IPS DF 6.9 (cell line): ENCODE data around the gene IGFBP2.

ENCODE experiments used
- DNase-seq: peaks from one replicate; pipeline ENCODE4 v3.0.0-alpha.2; 2013; ENCODE audit warnings: low read depth, low spot score
- H3K27ac ChIP-seq: one replicate; pipeline ENCODE4 v1.5.1; 2013; ENCODE audit warnings: low read length, control low read depth
- H3K27me3 ChIP-seq: 2 replicates; pipeline ENCODE4 v1.6.1; 2013; ENCODE audit warnings: mild to moderate bottlenecking, low read length; ENCODE audit not compliant: control insufficient read depth, insufficient read depth
- H3K36me3 ChIP-seq: 2 replicates; pipeline ENCODE4 v1.6.1; 2013; ENCODE audit warnings: low read length; ENCODE audit not compliant: control insufficient read depth, insufficient read depth
- H3K4me1 ChIP-seq: 2 replicates; pipeline ENCODE4 v1.6.1; 2013; ENCODE audit warnings: low read length; ENCODE audit not compliant: control insufficient read depth, insufficient read depth
- H3K4me3 ChIP-seq: 2 replicates; pipeline ENCODE4 v1.5.1; 2013; ENCODE audit warnings: mild to moderate bottlenecking, low read length
- H3K9me3 ChIP-seq: 2 replicates; pipeline ENCODE4 v1.6.1; 2013; ENCODE audit warnings: low read length, inconsistent platforms; ENCODE audit not compliant: control insufficient read depth, insufficient read depth
- WGBS: extraction: QIAGEN DNeasy Blood & Tissue Kit; methylation state at CpG from one replicate; pipeline ENCODE4 v1.1.7; 2013; ENCODE audit warnings: mixed read lengths, missing lambda C conversion rate; ENCODE audit not compliant: insufficient read length, insufficient coverage; 5-methylcytosine and 5-hydroxymethylcytosine counted together

IGFBP2 gene

DNA sequence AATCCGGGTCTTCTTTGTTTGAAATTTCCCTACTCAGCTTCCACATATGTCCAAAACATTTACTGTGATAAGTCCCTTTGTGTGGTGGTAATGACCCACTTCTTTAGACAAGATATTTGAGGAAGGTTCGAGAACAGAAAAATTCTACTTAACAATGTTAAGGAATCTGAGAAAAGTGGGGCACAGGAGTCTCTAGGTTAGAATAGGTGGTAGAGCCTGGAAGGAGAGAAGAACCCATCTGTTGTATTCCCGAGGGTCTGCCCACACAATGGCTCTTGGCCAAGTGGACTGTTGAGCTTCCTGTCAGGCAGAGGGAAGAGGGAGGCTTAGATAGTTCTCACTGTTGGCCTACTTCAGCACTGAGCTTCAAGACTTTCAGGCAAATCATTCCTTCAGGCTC lies 4.3 kb downstream of the IGFBP2 start:
- Histone ChIP-seq H3K4me3 (no peak overlapping the region), H3K9me3 (no peaks in the 10 kb centered on the region), H3K27me3 (no peaks in the 10 kb centered on the region), H3K36me3 (peaks cover 6% of the 10 kb centered on the region; the same call in 1 of the 2 replicates), H3K4me1 (peaks cover 3% of the 10 kb centered on the region), H3K27ac (no peak overlapping the region)
- no CpG with 5 or more reads among the region's 3 CpGs for WGBS
- no peak for DNase-seq

DNA sequence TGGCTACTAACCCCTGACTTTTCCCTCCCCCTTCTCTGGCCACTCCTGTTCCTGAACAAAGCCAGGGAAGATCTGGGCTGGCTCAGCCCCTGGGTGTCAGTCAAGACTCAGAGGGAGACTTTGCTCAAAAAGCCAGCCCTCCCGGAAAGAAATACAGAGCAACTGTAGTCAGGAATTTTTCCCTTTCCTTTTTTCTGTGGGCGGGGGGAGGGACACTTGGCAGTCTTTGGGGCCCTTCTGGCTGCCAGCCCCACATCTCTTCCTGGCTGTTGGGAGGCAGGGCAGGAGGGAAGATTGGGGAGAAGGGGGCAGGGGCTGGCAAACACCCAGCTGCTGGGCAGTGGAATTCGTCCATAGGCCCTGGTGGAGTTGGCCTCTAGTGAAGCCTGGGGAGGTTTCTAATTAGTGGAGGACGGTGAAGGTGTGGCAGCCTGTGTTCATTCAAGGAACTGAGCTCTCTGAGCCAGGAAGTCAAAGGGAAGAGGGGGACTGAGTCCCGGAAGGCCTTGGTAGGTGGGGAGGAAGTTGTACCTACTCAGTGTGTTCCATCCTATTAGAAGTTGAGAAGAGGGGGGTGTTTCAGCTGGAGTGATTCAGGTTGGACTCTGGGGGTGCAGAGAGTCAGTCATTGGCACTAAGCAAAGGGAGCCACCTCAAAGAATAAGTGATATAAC lies 10.9 kb downstream of the IGFBP2 start:
- DNase-seq: no peak
- WGBS: no CpG with 5 or more reads among the region's 5 CpGs
- peaks cover 4% of the 10 kb centered on the region; the same call in 1 of the 2 replicates for H3K36me3 ChIP-seq
- no peaks in the 10 kb centered on the region for H3K27me3 ChIP-seq
- H3K4me1 ChIP-seq: peaks cover 5% of the 10 kb centered on the region
- H3K27ac ChIP-seq: no peak overlapping the region
- no peak overlapping the region for H3K4me3 ChIP-seq
- H3K9me3 ChIP-seq: no peaks in the 10 kb centered on the region

DNA sequence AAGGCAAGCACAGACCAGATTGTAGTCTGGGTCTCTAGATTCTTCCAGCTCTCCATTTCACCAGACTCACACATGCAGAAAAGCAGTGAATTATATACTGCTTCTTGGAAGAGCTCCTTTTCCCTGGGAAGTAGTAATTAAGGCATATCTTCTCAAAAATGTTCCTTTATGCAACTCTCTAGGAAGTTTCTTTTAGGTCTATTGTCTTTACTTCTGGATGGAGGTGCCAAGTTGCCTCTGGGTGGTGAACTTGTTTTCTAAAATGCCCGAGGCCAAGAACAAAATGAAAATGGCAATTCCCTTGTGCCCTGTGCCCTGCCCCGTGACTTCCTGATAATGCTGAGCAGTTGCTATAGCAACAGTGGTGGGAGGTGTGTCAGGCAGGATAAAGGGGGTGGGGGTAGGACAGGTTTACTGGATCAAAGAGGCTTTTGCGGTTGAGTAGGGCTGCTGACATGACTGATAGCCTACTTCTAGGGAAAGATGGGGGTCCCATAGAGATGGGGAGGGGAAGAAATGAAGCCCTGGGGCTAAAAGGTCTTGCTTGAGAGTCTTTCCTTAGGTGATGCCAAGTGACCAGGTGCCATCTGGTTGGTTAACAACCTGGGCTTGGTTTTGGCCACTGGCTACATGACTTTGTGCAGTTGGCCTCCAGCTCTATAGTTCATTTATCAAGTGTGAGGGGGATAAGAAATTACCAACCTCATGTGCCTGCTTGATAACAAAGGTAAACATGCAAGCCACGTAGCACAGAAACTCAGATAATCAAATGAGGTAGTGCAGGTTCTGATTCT lies 11.8 kb downstream of the IGFBP2 start:
- Histone ChIP-seq H3K9me3 (no peaks in the 10 kb centered on the region), H3K27me3 (no peaks in the 10 kb centered on the region), H3K36me3 (peaks cover 4% of the 10 kb centered on the region; the same call in 1 of the 2 replicates), H3K4me1 (peaks cover 7% of the 10 kb centered on the region), H3K27ac (no peak overlapping the region), H3K4me3 (no peak overlapping the region)
- no peak for DNase-seq
- no CpG with 5 or more reads among the region's 4 CpGs for WGBS

DNA sequence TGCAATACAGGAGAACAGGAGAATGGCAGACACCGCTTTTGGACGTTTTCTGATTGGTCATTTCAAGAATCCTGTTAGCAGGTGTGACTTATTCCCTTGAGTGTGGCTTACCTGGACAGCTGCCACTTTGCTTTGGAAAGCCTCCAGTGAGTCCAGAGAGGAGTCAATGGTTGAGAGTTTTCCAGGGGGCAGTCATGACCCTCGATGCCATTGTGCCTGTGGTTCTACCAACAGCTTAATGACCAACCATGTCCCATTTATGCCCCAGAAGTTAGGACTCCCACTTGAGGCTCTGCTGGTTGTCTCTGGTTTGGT lies 12.4 kb downstream of the IGFBP2 start:
- WGBS: no CpG with 5 or more reads among the region's 3 CpGs
- Histone ChIP-seq H3K27me3 (no peaks in the 10 kb centered on the region), H3K4me1 (peaks cover 8% of the 10 kb centered on the region), H3K36me3 (peaks cover 4% of the 10 kb centered on the region; the same call in 1 of the 2 replicates), H3K27ac (no peak overlapping the region), H3K9me3 (no peaks in the 10 kb centered on the region), H3K4me3 (no peak overlapping the region)
- no peak for DNase-seq

DNA sequence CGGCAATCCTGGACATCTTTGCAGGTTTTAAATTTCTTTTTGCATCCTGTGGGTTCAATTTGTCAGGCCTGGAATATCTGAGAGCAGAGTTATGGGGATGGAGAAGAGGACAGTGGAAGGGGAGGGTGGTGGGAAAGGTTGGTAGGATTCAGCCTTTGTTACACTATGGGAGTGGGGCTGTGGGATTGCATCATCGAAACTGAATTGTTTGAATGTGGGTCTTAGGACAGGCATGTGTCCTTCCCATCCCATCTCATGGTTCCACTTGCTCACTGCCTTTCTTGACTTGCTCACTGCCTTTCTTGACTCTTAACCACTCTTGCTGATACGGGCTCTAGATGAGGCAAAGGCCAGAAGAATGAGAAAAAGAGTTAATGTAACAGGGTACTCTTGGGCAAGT lies 12.9 kb downstream of the IGFBP2 start:
- Histone ChIP-seq H3K36me3 (peaks cover under 1% of the 10 kb centered on the region; the same call in 1 of the 2 replicates), H3K4me1 (peaks cover 8% of the 10 kb centered on the region), H3K4me3 (no peak overlapping the region), H3K27ac (no peak overlapping the region), H3K27me3 (no peaks in the 10 kb centered on the region), H3K9me3 (no peaks in the 10 kb centered on the region)
- DNase-seq: no peak
- no CpG with 5 or more reads among the region's 3 CpGs for WGBS

DNA sequence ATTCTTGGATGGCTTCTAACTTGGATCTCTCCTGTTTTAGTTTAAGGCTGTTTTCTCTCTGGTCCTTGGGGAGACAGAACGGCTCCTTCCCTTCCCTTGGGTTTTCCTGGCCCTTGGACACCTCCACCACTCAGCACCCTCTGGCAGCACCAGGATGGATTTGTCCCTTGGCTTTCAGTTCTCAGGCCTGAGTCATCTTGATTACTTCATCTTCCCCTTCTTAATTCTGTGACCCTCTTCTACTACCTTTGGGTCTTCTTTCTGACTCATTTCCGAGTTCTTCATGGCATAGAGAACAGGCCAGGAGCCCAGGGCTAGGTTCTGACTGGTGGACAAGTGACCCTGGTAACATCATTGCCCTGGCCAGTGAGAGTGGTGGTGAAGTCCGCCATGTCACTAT lies 14.9 kb downstream of the IGFBP2 start:
- no peaks in the 10 kb centered on the region for H3K27me3 ChIP-seq
- no peak overlapping the region for H3K27ac ChIP-seq
- no peaks in the 10 kb centered on the region for H3K36me3 ChIP-seq
- no peaks in the 10 kb centered on the region for H3K9me3 ChIP-seq
- peaks cover 6% of the 10 kb centered on the region for H3K4me1 ChIP-seq
- no peak for DNase-seq
- WGBS: no CpG with 5 or more reads among the region's 3 CpGs
- H3K4me3 ChIP-seq: no peak overlapping the region

DNA sequence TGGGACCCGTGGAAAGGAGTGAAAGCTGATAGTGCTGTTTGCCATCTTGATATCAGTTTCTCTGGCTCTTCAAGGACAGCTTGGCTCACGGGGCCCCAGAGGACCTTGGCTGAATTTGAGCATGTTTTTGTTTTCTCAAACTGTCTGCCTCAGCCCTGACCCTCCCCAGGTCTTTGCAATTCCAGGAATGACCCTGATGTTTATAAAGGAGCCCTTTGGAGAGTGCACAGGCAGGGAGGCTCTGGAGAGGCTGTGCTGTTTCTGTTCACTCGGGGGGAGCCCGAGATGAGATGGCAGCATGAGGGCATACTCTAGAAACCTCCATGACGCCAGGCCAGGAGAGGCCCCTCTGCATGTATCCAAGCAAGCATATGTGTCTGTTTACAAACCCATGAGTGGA lies 16.4 kb downstream of the IGFBP2 start:
- H3K4me3 ChIP-seq: no peak overlapping the region
- WGBS: no CpG with 5 or more reads among the region's 5 CpGs
- H3K27me3 ChIP-seq: no peaks in the 10 kb centered on the region
- no peaks in the 10 kb centered on the region for H3K36me3 ChIP-seq
- no peak for DNase-seq
- H3K4me1 ChIP-seq: peaks cover 5% of the 10 kb centered on the region
- H3K27ac ChIP-seq: no peak overlapping the region
- H3K9me3 ChIP-seq: no peaks in the 10 kb centered on the region

DNA sequence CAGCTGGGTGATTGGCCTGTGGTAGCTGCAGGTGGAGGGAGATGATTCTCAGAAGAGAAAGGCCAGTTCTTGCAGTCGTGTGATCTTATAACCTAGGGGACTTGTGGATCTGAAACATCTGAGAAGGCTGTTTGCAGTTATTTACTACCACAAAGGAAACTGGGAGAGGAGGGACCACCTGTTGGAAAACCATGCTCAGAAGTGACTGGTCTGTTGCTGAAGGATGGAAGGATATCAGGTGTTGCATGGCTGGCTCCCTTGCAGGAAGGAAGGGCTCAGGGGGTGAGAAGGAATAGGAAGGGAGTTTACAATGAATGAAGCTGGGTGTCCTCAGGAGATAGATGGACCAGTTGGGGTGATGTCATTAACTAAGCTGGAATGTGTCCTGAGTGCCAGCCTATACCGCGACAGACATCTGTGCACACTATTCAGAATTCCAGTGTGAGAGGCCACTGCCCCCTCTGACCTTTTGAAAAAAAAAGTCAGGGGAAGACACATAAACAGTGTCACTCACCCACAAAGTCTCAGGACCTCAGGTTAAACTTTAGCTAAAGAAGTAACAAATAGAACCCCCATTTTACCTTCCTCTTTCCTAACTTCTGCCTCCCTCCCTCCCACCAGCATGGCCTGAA lies 17.5 kb downstream of the IGFBP2 start:
- Histone ChIP-seq H3K4me3 (no peak overlapping the region), H3K36me3 (no peaks in the 10 kb centered on the region), H3K27me3 (no peaks in the 10 kb centered on the region), H3K4me1 (peaks cover 5% of the 10 kb centered on the region), H3K27ac (no peak overlapping the region), H3K9me3 (no peaks in the 10 kb centered on the region)
- DNase-seq: no peak
- WGBS: no CpG with 5 or more reads among the region's 3 CpGs

DNA sequence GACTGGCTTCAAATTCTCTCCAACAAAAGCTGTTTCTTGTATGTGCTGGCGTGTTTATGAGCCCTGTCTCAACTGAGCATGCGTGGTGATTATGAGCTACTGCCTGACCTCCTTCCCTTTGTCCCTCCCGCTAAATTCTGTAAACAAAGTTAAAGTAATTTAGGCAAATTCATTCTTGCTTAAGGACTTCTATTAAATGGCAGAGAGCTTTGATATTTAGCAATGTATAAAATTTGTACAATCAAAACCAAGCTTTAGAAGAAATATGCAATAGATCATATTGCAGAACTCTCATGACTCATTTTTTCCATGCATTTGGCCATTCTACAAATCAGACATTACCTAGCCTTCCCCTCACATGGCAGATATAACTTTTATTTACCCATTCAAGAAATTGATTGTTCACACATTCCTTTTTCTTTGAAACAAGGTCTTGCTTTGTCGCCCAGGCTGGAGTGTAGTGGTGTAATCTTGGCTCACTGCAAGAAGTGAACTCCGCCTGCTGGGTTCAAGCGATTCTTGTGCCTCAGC lies 18.2 kb downstream of the IGFBP2 start:
- Histone ChIP-seq H3K27ac (no peak overlapping the region), H3K4me3 (no peak overlapping the region), H3K36me3 (no peaks in the 10 kb centered on the region), H3K4me1 (peaks cover 5% of the 10 kb centered on the region), H3K9me3 (no peaks in the 10 kb centered on the region), H3K27me3 (no peaks in the 10 kb centered on the region)
- no peak for DNase-seq
- no CpG with 5 or more reads among the region's 6 CpGs for WGBS

DNA sequence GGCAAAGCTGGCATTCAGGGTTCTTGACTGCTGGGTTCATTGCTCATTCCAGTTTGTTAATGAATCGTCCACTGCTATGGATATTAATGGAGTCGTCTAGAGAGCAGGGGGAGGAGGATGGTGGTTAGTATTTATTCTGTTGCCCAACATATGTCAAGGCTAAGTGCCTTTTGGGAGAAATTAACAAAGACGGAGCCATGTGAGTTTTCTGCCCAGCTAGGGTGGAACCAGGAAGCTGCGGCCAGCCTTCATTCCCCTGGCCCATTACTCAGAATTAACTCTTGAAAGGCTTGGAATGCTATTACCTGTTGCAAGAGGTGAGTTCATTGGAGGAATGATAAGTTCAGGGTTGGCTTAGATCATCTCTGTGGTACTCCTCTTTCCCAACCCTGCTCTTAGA lies 19.3 kb downstream of the IGFBP2 start:
- Histone ChIP-seq H3K4me1 (peaks cover 5% of the 10 kb centered on the region), H3K36me3 (no peaks in the 10 kb centered on the region), H3K4me3 (no peak overlapping the region), H3K27me3 (no peaks in the 10 kb centered on the region), H3K9me3 (no peaks in the 10 kb centered on the region), H3K27ac (no peak overlapping the region)
- WGBS: no CpG with 5 or more reads among the region's 4 CpGs
- no peak for DNase-seq
